OCI-LY3 (cell line): Measurements from ENCODE around the gene HCN1.
"Not testable (repeated sequence)": the region's sequence is repeated elsewhere in the genome, so short reads cannot be mapped to it uniquely, and the experiment has no call there.

Source experiments
- H2AFZ ChIP-seq: fragments of 200-600, 300-600 bp; shearing (Covaris generic); 2 replicates; pipeline ENCODE4 v1.6.0; 2014; ENCODE audit warnings: antibody characterized with exemption, low read depth, low read length
- H3K27ac ChIP-seq: fragments of 200-600, 300-600 bp; sonication (generic); 2 replicates; pipeline ENCODE4 v1.5.1; 2014; ENCODE audit warnings: mild to moderate bottlenecking, low read length, moderate library complexity, mixed read lengths
- H3K27me3 ChIP-seq: fragments of 200-600, 300-600 bp; sonication (generic); 2 replicates; pipeline ENCODE4 v1.6.1; 2014; ENCODE audit warnings: low read depth, low read length, mixed read lengths
- H3K36me3 ChIP-seq: fragments of 200-600, 300-600 bp; sonication (generic); replicated peaks from 2 replicates; pipeline ENCODE3; 2014; ENCODE audit warnings: low read depth, low read length, mixed read lengths
- H3K4me1 ChIP-seq: fragments of 300-600, 200-600 bp; sonication (generic); 2 replicates; pipeline ENCODE4 v1.6.1; 2014; ENCODE audit warnings: low read length, mixed read lengths
- H3K4me2 ChIP-seq: fragments of 200-600, 300-600 bp; sonication (generic); 2 replicates; pipeline ENCODE4 v1.6.1; 2014; ENCODE audit warnings: low read length, mixed read lengths
- H3K4me3 ChIP-seq: fragments of 300-600, 200-600 bp; sonication (generic); 2 replicates; pipeline ENCODE4 v1.5.1; 2014; ENCODE audit warnings: antibody characterized with exemption, mild to moderate bottlenecking, low read length, moderate library complexity
- H3K79me2 ChIP-seq: fragments of 300-600, 200-600 bp; shearing (Covaris generic); 2 replicates; pipeline ENCODE4 v1.6.1; 2014; ENCODE audit warnings: mild to moderate bottlenecking, low read length, mixed read lengths
- H3K9ac ChIP-seq: fragments of 300-600, 200-600 bp; shearing (Covaris generic); 2 replicates; pipeline ENCODE4 v1.6.0; 2014; ENCODE audit warnings: mild to moderate bottlenecking, low read length, moderate library complexity
- H3K9me3 ChIP-seq: fragments of 200-600, 300-600 bp; shearing (Covaris generic); 2 replicates; pipeline ENCODE4 v1.6.1; 2014; ENCODE audit warnings: low read length, mixed read lengths; ENCODE audit not compliant: insufficient read depth
- H4K20me1 ChIP-seq: fragments of 200-600, 300-600 bp; sonication (generic); 2 replicates; pipeline ENCODE4 v1.6.1; 2016; ENCODE audit warnings: low read length, mixed read lengths; ENCODE audit not compliant: insufficient read depth
- CTCF ChIP-seq: fragments of 200-600, 300-600 bp; sonication (generic); IDR thresholded peaks from 2 replicates; pipeline ENCODE4 v1.5.1; 2014; ENCODE audit warnings: antibody characterized with exemption, low read length, low read depth
- EZH2phosphoT487 ChIP-seq: fragments of 200-600 bp; shearing (Covaris generic); IDR thresholded peaks from 2 replicates; pipeline ENCODE4 v1.6.1; 2018; ENCODE audit warnings: antibody characterized with exemption, mixed run types, low read depth

The HCN1 gene

GRCh38 chr5:45454114-45454513, 242.1 kb downstream of the HCN1 start:
- Histone ChIP-seq H3K4me1 (no peaks in the 10 kb centered on the region), H3K36me3 (no peaks in the 10 kb centered on the region), H3K4me3 (no peak overlapping the region), H3K4me2 (no peak overlapping the region), H3K79me2 (no peaks in the 10 kb centered on the region), H3K9ac (no peak overlapping the region), H4K20me1 (no peaks in the 10 kb centered on the region), H3K27ac (no peak overlapping the region), H3K27me3 (no peaks in the 10 kb centered on the region), H2AFZ (no peak overlapping the region), H3K9me3 (no peaks in the 10 kb centered on the region)
- TF ChIP-seq EZH2phosphoT487 (no peak), CTCF (no peak)

GRCh38 chr5:45444856-45445255, 251.3 kb downstream of the HCN1 start:
- H3K27ac ChIP-seq, result not testable (repeated sequence)

GRCh38 chr5:45440466-45440865, 255.7 kb downstream of the HCN1 start:
- Histone ChIP-seq H3K27ac (no peak overlapping the region), H2AFZ (peak overlapping the region; percentile 54), H3K4me2 (no peak overlapping the region), H3K9ac (no peak overlapping the region), H3K4me3 (no peak overlapping the region), H3K9me3 (no peaks in the 10 kb centered on the region), H3K36me3 (no peaks in the 10 kb centered on the region), H3K27me3 (no peaks in the 10 kb centered on the region), H3K4me1 (no peaks in the 10 kb centered on the region), H3K79me2 (no peaks in the 10 kb centered on the region), H4K20me1 (no peaks in the 10 kb centered on the region)
- TF ChIP-seq CTCF (no peak), EZH2phosphoT487 (no peak)

More at GRCh38 chr5:45444856-45445255, 251.3 kb downstream of the HCN1 start:
- not testable (repeated sequence) for H3K9me3 ChIP-seq, H3K36me3 ChIP-seq, H3K9ac ChIP-seq, H3K4me2 ChIP-seq, H3K27me3 ChIP-seq, H3K4me3 ChIP-seq, H2AFZ ChIP-seq, H4K20me1 ChIP-seq, H3K4me1 ChIP-seq, H3K79me2 ChIP-seq

GRCh38 chr5:45437752-45438151, 258.4 kb downstream of the HCN1 start:
- Histone ChIP-seq H3K4me3 (no peak overlapping the region), H3K4me2 (no peak overlapping the region), H3K79me2 (no peaks in the 10 kb centered on the region), H3K27me3 (no peaks in the 10 kb centered on the region), H3K27ac (no peak overlapping the region), H3K9ac (no peak overlapping the region), H2AFZ (no peak overlapping the region), H4K20me1 (no peaks in the 10 kb centered on the region), H3K36me3 (no peaks in the 10 kb centered on the region), H3K4me1 (no peaks in the 10 kb centered on the region), H3K9me3 (no peaks in the 10 kb centered on the region)
- TF ChIP-seq CTCF (no peak), EZH2phosphoT487 (no peak)
